T-helper 22 cell (primary cell): ENCODE data around the gene CALML5.

Experiments
- DNase-seq: peaks from one replicate; pipeline ENCODE4 v3.0.0-alpha.2; 2020; ENCODE audit warnings: low read depth

CALML5 gene

GRCh38 chr10:5500910-5501309, 1.5 kb upstream of the CALML5 start:
- DNase-seq: no peak

DNA sequence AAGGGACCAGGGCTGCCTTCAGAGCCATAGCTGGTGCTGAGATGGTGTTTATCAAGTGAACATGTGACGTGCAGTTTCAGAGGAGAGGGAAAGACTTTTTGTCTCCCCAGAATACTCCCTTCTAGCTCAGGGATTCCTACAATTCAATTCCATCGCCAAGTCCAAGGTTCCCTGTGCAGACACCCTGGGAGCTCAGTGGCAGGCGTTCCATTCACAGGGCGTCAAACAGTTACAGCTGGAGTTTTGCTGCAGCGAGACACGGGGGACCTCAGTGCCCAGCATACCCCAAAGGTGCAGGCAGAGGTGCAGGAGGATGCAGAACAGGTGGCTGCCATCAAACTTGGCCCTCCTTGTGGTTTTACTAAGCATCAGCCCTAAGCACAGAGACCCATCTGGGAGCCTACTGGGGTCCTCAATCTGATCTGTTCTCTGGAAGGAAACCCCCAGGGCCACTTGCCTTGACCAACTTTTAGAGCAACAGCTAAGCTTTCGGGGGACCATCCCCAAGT, 846 bp upstream of the CALML5 start:
- no peak for DNase-seq

DNA sequence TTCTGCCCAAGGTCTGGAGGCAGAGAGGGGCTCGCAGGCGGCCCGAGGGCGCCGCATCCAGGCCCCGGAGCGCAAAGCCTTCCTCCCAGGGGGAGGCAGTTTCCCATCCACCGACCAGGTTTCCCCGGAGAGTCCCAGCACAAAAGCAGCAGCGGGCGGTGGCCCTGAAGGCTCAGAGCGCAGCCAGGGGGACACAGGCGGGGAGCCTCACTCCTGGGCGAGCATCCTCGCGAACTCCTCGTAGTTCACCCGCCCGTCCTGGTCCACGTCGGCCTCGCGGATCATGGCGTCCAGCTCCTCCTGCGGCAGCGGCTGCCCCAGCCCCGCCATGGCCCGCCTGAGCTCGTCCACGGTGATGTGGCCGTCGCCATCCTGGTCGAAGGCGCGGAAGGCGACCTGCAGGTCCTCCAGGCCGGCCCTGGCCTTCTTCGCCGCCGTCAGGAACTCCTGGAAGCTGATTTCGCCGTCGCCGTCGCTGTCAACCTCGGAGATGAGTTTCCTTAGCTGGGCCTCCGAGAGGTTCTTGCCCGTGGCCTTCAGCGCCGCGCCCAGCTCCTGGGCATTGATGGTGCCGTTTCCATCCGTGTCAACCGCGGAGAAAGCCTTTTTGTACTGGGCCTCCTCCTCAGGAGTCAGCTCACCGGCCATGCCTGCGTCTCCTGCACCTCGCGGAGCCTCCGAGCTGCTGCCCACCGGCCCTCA, 428 bp downstream of the CALML5 start:
- no peak for DNase-seq

GRCh38 chr10:5497948-5498730, 1.2 kb downstream of the CALML5 start:
- no peak for DNase-seq

DNA sequence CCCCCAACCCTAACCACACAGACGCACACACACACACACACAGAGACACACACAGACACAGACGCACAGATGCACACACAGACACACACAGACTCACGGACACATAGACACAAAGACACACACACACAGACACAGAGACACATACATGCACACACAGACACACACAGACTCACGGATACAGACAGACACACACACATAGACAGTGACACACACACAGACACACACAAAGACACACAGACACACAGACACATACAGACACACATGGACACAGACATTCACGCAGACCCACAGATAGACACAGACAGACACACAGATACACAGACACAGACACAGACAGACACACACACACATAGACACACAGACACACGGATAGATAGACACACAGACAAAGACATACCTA, 2.1 kb downstream of the CALML5 start:
- DNase-seq: no peak

GRCh38 chr10:5496261-5497250, 2.8 kb downstream of the CALML5 start:
- DNase-seq: no peak

DNA sequence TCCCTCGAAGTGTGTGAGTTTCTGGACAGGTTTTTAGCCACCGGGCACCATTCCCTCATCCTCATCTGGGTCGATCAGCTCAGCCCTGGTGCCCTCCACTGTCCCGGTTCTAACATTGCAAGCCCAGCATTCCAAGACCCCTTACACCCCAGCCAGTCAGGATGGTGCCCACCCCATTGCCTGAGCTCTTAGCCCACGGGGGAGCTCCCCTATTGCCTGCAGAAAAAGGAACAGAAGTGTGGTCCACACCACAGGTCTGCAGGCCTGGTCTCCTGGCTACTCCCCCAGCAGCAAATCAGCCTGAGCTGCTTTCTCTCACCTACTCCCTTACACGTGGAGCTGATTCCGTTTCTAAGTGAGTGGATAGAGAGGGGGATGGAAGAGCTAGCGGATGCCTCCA, 4.8 kb downstream of the CALML5 start:
- DNase-seq: no peak

DNA sequence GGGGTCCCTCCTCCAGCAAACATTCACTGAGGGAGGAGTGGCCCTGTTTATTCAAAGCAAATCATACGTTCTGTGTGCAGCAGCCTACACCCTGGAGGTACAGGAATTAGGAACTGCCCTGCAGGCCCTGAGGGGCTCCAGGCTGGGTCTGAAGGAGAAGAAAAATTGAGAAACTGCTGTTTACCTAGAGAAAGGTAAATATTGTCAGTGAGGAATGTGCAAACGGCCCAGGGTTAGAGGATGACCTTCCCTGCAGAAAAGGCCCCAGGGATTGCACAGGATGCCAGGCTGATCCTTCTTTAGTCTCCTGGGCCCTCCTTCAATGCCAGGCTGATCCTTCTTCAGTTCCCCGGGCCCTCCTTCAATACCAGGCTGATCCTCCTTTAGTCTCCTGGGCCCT, 5.7 kb downstream of the CALML5 start:
- DNase-seq: no peak

DNA sequence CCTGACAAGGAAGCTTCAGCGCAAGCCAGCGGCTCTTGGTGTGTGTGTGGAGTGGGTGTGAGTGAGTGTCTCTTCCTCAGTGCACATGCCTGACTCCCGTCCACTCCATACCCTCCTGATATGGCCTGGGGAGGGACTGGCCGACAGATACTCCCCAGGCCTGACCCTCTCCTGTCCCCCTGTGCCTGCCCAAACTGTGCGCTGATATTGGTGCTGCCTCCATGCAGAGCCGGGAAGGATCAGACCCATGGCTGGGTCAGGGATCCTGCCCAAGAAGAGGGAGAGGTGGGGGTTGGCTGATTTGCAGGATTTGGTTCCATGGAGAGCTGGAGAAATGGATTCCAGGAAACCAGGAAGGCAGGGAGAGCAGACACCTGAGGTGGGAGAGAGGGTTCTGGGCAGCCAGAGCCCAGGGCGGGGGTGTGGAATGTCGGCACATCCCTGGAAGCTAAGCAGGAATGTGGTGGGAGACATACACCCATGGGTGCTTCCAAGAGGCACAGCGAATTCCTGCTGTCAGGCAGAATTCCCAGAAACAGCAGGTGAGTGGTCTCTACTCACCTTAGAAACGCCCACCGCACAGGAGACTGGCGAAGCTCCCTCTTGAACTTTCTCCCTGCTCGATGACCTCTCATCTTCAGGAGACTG, 6.3 kb downstream of the CALML5 start:
- DNase-seq: no peak

- no peak for DNase-seq
These were observed 7.0 kb downstream of the CALML5 start for GRCh38 chr10:5492322-5492855.

GRCh38 chr10:5491477-5491876, 7.9 kb downstream of the CALML5 start:
- DNase-seq: no peak

- DNase-seq: no peak
These were observed 8.5 kb downstream of the CALML5 start for GRCh38 chr10:5490698-5491464.

- DNase-seq: no peak
These were observed 9.3 kb downstream of the CALML5 start for GRCh38 chr10:5490032-5490431.

GRCh38 chr10:5488272-5489161, 10.9 kb downstream of the CALML5 start:
- DNase-seq: no peak

GRCh38 chr10:5486853-5487235, 12.5 kb downstream of the CALML5 start:
- DNase-seq: no peak

- DNase-seq: no peak
These were observed 13.2 kb downstream of the CALML5 start for GRCh38 chr10:5485948-5486852.

DNA sequence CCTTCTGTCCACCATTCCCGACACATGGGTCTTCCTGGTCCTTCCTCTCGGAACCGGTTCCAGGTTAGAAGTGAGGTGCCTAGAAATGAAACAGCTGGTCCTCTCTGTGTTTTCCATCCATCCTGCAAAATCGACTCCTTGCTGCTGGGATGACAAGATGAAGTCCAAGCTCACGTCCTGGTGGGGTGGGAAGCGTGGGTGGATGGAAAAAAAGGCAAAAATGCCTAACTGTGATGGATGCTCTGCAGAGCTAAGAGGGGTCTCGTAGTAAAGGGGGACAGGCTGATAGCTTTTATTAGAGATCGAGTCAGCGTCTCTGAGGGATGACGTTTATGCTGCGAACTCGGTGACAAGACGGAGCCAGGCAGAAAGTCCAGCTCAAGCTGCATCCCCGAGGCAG, 14.1 kb downstream of the CALML5 start:
- no peak for DNase-seq

GRCh38 chr10:5484205-5484604, 15.2 kb downstream of the CALML5 start:
- DNase-seq: no peak

GRCh38 chr10:5482016-5482415, 17.4 kb downstream of the CALML5 start:
- no peak for DNase-seq
